Activated CD4-positive, alpha-beta T cell treated with anti-CD3 and anti-CD28 coated beads for 4 hours (primary cell): ENCODE results near the gene EHBP1L1.

Experiments used
- DNase-seq, 2 donors: peaks; one replicate each; pipeline ENCODE4 v3.0.0-alpha.2; 2020

EHBP1L1 gene

DNA sequence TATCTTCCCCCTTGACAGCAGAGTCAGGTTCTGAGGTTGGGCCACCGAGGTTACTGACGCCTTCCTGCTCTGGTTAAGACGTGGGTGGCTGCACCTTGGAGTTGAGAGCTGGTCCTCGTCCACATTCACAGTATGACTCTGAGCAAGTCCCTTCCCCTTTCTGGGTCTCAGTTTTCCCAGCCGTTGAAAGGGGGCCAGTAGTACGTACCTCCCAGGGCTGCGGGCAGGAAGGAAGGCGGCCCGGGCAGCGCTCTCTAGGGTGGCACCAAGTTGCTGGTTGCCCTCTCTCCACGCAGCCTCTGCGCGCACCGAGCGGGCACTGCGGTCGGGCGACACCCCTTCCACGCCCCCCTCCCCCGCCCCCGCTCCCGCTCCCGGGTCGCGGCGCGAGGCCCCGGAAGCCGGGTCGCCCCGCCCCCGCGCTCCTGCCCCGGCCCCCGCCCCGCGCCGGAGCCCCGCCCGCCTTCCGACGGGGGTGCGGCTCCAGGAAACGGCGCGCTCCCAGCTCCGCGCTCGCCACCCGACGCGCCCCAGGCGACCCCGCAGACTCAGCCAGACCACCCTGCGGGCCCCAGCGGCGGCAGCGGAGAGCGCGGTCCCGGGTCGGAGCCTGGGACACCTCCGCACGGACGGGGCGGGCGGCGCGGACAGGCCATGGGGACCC, at the start of gene EHBP1L1:
TSS of gene EHBP1L1 (plus strand) at position 486 of the 664 bp plus-strand sequence. CDS start 250 bp downstream, outside the sequence.
- DNase-seq, result peak; percentile 73 to 83

DNA sequence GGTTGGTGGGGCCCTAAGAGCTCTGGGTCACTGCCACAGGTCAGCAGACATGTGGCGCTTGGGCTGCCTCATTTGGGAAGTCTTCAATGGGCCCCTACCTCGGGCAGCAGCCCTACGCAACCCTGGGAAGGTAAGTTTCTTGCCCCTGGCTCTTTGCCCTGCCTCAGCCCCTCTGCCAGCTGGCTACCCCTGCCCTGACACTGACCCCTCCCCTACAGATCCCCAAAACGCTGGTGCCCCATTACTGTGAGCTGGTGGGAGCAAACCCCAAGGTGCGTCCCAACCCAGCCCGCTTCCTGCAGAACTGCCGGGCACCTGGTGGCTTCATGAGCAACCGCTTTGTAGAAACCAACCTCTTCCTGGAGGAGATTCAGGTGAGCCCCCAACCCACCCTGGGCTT, 49.1 kb upstream of the EHBP1L1 start:
- DNase-seq, result no peak

GRCh38 chr11:65528819-65529350, 47.0 kb upstream of the EHBP1L1 start:
- DNase-seq, result no peak

DNA sequence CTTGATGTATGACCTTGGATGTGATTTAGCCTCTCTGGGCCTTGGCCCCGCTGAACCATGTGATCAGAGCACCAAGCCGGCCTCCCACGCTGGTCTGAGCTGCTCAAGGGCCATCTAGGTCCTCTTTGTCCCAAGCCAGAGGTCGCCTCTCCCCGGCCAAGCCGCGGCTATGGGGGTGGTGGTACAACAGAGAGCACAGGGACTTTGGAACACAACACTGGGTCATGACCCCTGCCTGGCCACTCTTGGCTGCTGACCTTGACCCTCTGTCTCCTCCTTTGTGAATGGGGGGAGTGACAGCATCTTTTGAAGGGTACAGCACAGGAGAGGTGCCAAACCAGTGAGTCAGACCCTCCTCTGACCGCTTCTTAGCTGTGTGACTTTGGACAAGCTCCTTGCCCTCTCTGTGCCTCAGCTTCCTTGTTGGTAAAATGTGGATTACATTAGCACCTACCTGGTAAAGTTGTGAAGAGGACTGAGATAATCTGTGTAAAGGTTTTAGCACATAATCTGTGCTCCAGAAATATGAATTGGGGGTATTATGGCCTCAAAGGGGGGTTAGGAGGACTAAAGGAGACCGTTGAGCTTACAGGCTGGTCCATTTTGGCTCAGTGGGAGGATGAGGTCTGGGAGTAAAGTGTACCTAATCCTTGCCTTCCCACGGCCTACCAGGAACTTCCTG, 46.2 kb upstream of the EHBP1L1 start:
- DNase-seq, result no peak

- DNase-seq, result no peak
Measured at GRCh38 chr11:65530157-65530496, 45.7 kb upstream of the EHBP1L1 start.

- no peak for DNase-seq
Measured at GRCh38 chr11:65532388-65533064, 43.3 kb upstream of the EHBP1L1 start.

DNA sequence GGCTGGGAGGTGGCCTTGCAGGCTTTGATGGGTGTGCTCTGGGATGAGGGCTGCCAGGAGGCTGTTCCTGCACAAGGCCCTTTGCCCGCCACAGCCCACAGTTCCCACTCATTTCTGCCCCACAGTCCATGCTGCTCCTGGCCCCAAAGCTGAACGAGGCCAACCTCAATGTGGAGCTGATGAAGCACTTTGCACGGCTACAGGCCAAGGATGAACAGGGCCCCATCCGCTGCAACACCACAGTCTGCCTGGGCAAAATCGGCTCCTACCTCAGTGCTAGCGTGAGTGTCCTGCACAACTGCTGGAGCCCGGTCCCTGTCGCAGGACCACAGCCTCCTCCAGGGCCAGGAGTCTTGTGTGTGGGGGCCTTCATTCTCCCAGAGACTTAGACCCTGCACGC, 40.8 kb upstream of the EHBP1L1 start:
- no peak for DNase-seq

- DNase-seq, result no peak
Measured at GRCh38 chr11:65536412-65537295, 39.2 kb upstream of the EHBP1L1 start.

- DNase-seq, result no peak
Measured at GRCh38 chr11:65537296-65537597, 38.6 kb upstream of the EHBP1L1 start.

GRCh38 chr11:65537620-65538231, 38.1 kb upstream of the EHBP1L1 start:
- DNase-seq, result no peak

DNA sequence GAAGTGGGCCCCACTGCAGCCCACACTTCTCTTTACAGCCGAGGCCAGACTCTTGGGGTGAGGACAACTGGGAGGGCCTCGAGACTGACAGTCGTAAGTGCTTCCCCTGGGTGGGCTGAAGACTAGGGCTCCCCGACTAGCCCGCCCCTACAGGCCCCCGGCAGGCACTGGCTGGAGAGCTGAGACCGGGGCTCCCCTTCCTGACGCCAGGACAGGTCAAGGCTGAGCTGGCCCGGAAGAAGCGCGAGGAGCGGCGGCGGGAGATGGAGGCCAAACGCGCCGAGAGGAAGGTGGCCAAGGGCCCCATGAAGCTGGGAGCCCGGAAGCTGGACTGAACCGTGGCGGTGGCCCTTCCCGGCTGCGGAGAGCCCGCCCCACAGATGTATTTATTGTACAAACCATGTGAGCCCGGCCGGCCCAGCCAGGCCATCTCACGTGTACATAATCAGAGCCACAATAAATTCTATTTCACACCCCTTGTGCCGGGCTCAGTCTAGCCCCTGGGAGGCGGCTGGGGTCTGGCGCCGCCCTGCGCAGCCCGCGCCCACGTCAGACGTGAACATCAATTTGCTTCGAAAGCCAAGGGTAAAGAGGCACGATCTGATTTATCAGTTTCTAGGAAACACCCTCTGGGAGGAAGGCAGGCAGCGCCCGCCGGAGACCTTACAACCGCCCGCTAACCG, 37.5 kb upstream of the EHBP1L1 start:
- DNase-seq, result no peak

DNA sequence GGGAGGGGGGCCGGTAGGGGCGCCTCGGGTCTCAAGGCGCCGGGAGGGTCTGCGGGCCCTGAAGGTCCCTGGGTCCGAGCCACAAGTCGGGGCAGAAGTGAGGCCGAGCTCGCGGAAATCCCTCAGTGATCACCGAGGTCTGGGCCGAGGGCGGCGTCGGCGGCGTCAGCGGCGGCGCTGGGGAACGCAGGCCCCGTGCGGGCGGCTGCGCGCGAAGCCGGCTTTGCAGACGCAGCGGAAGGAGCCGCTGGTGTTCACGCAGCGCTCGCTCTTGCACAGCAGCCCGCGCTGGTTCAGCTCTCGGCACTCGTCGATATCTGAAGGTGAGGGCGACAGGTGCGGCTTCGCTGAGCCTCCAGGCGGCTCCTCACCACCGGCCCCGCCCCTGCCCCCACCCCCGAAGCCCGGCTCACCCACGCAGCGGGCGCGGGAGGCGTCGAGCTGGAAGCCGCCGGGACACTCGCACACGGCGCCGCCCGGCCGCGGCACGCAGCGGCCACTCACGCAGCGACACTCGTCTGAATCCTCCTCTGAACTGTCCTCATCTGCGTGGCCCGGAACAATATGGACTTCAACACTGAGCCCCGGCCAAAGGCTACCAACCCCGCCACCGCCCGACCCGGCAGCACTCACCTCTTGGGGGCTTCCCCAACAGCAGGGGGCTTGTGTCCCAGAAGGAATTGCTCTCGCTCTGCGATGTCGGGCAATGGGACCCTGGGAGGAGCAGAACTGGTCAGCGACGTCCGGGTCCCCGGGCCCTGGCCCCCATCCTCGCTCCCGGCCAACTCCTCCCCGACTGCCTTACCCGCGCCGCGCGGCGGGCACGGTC, 36.7 kb upstream of the EHBP1L1 start:
- DNase-seq, result no peak

- DNase-seq, result peak; percentile 32 to 44
Measured at GRCh38 chr11:65539744-65540289, 36.0 kb upstream of the EHBP1L1 start.

DNA sequence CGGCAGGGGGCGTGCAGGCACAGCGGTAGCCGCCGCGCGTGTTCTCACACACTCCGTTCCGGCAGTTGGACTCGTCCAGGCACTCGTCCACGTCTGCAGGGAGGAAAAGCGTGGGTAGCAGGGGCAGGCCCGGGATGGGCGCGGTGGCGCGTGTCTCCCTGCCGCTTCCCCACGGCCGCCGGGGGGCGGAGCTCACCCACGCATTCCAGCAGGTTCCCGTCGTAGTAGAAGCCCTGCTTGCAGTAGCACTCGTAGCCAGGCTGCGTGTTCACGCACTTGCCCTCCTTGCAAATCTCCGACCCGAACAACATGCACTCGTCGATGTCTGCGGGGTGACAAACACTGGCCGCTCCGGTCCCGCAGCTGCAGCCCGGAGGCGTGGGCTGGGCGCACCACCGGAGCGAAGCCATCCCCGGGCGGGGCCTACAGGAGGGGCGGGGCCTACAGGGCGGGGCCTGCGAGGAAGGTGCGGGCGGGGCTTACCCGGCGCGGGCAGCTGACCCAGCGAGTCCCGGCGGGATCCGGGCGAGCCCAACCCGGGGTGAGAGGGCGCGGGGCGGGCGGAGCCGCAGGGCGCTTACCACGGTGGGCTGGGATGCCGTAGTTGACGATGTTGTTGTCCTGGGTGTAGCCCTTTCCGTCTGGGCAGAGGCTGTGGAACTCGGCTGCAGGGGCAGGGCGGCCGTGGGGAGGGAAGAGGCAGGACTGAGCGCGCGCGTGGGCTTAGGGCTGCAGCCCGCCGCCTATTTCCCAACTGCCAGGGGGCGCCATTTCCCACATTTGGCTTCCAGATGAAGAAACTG, 35.4 kb upstream of the EHBP1L1 start:
- peak; percentile 86 to 89 for DNase-seq

DNA sequence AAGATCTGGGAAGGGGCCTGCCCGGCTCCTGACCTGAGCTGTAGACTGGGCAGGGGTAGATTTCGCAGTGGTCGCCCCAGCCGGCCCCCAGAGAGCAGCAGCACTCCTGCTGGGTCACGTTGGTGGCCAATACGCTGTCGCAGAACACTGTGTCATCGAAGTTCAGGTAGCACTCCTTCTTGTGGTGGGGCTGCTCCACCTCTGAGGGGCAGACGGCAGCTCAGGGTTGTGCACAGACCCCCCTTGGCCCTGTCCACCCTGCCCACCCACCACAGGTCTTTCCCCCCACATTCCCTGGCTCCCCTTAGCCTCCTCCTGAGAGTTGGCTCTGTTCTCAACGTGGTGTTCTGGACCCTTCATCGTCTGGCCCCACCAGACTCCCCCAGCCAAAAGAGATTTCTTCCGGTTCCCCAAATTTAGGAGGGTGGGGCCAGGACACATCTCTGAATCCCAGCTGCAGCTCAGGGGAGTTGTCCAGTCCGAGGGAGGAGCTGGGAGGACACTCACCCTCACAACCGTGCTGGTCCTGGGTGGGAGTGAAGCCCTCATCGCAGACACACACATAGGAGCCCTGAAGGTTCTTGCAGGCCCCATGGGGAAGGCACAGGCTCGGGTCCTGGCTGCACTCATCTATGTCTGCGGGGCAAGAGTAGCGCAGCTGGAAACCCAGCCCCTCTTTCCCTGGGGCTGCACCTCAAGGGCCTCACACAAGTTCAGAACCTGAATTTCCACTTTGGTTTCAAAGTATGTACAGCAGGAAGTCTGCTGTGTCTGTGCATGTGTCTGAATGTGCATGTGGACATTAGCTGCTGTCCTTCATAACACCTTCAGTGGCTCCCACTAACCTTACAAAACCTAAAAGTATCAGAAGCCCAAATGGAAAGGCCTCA, 34.5 kb upstream of the EHBP1L1 start:
- DNase-seq, result no peak

DNA sequence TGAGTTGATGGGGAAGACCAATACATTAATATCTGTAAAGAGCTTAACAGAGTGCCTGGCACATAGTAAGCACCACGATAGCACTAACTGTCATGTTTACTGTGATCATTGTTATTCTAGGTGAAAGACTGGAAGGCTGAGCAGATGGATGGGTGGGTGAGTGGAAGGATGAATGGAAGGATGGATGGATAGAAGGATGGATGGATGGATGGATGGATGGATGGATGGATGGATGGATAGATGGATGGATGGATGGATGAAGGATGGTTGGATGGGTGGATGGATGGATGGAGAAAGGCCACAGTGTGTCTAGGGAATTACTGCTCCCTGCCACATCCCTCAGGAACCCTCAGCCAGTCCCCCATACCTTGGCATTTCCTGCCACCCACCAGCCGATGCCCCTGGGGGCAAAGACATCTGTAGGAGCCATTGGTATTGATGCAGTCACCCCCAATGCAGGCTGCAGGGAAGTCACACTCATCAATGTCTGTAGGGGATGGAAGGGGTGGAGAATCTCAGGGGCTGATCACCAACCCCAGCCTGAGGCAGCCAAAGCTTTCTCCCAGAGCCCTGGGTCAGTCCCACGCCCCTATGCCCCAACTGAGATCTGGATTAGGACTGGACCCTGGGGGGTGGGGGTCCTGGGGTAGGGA, 33.0 kb upstream of the EHBP1L1 start:
- DNase-seq, result no peak

- DNase-seq, result no peak
Measured at GRCh38 chr11:65545853-65546216, 30.0 kb upstream of the EHBP1L1 start.

DNA sequence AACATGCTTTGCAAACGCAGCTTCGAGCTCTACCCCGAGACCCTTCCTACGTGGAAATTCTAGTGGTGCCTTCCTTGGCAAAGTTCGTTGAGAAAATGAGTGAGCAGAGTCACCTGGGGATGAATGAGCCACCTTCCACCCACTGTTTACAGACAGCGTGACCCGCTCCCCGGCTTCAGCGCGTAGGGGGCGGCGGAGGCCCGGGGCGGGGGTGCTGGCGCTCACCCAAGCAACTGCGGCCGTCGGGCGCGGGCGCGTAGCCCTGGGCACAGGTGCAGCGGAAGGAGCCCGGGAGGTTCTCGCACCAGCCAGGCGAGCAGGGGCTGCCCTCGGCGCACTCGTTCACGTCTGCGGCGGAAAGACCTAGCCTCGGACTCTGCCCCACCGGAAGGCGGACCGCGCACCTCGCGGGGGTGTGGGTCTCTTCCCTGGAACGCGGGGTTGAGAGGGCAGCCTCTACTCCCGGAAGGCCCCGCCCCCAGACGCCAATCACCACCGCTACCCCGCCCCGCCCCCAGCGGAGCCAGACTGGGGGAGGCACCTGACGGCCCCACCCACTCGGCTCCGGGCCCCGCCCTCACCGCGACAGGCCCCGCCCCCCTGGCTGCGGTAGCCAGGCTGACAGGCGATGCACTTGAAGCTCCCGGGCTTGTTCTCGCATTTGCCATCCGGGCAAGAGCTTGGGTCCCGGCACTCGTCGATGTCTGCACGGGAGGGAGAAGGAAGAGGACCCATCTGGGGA, 29.5 kb upstream of the EHBP1L1 start:
- DNase-seq, result peak; percentile 99
